RWPE1 (cell line): ENCODE measurements around the gene SH3RF3.
"Not testable (repeated sequence)": the region's sequence is repeated elsewhere in the genome, so short reads cannot be mapped to it uniquely, and the experiment has no call there.

ENCODE experiments used
- CTCF ChIA-PET: fragments of 350-600 bp; sonication (Branson Sonifier 250); formaldehyde crosslinking; extraction: SDS; loops from one replicate; lab custom pipeline; 2021; lab: Yijun Ruan, JAX
- POLR2A ChIA-PET: fragments of 400-600 bp; formaldehyde crosslinking; extraction: SDS; loops from one replicate; lab custom pipeline; 2020; ENCODE audit warnings: antibody characterized with exemption; ENCODE audit not compliant: low non-redundant PET; lab: Yijun Ruan, JAX
- DNase-seq: peaks from one replicate; pipeline ENCODE4 v3.0.0; 2012; ENCODE audit warnings: low spot score
- H3K27ac ChIP-seq: fragments of 450-650 bp; 2 replicates; pipeline ENCODE4 v1.5.1; 2017
- CTCF ChIP-seq: fragments of 450-650 bp; conservative IDR thresholded peaks from 2 replicates; pipeline ENCODE4 v1.5.1; 2017; ENCODE audit warnings: low read depth, mild to moderate bottlenecking

Gene SH3RF3

GRCh38 chr2:109158237-109158636 is 29.2 kb downstream of the SH3RF3 start:
- DNase-seq, result no peak
- ChIA-PET CTCF (no interaction called here), POLR2A (interaction anchor here (0.6 kb wide), 1 partner anchor 305 kb away, joined by 3 read pairs; no protein-coding TSS in a partner anchor)
- no peak overlapping the region for H3K27ac ChIP-seq
- TF ChIP-seq CTCF, result no peak

- no peak for TF ChIP-seq CTCF
- H3K27ac ChIP-seq, result no peak overlapping the region
- CTCF ChIA-PET, result interaction anchor here (0.6 kb wide), 1 partner anchor 322 kb away, joined by 3 read pairs; no protein-coding TSS in a partner anchor
- no peak for DNase-seq
- POLR2A ChIA-PET, result no interaction called here
Observed at GRCh38 chr2:109159096-109159495, 30.1 kb downstream of the SH3RF3 start.

GRCh38 chr2:109160714-109161440 is 31.9 kb downstream of the SH3RF3 start:
- ChIA-PET POLR2A (no interaction called here), CTCF (no interaction called here)
- no peak overlapping the region for H3K27ac ChIP-seq
- no peak for DNase-seq
- no peak for TF ChIP-seq CTCF

- CTCF ChIA-PET, H3K27ac ChIP-seq, DNase-seq: not testable (repeated sequence)
- POLR2A ChIA-PET, result interaction anchor here (0.6 kb wide), 1 partner anchor 395 kb away, joined by 3 read pairs; no protein-coding TSS in a partner anchor
Observed at GRCh38 chr2:109162367-109162766, 33.4 kb downstream of the SH3RF3 start.

- H3K27ac ChIP-seq, result no peak overlapping the region
- CTCF ChIA-PET, result interaction anchor here (0.6 kb wide), 2 partner anchors 70 to 82 kb away, joined by 7 to 8 read pairs; no protein-coding TSS in a partner anchor
- POLR2A ChIA-PET, result no interaction called here
- TF ChIP-seq CTCF, result no peak
- DNase-seq, result no peak
Observed at GRCh38 chr2:109162999-109163398, 34.0 kb downstream of the SH3RF3 start.

GRCh38 chr2:109164311-109164710 is 35.3 kb downstream of the SH3RF3 start:
- TF ChIP-seq CTCF, result no peak
- ChIA-PET CTCF (interaction anchor here (0.6 kb wide), 1 partner anchor 248 kb away, joined by 4 read pairs; no protein-coding TSS in a partner anchor), POLR2A (no interaction called here)
- DNase-seq, result no peak
- H3K27ac ChIP-seq, result no peak overlapping the region; the same call in 1 of the 2 replicates

- POLR2A ChIA-PET, result no interaction called here
- CTCF ChIA-PET, result interaction anchor here (0.6 to 0.7 kb wide), 2 partner anchors 132 to 248 kb away, joined by 3 to 4 read pairs; no protein-coding TSS in a partner anchor
- H3K27ac ChIP-seq, result peak overlapping the region; percentile 60
- no peak for TF ChIP-seq CTCF
- DNase-seq, result no peak
Observed at GRCh38 chr2:109164739-109165221, 35.8 kb downstream of the SH3RF3 start.
